ENCODE data around the gene TBL1Y.

DNA sequence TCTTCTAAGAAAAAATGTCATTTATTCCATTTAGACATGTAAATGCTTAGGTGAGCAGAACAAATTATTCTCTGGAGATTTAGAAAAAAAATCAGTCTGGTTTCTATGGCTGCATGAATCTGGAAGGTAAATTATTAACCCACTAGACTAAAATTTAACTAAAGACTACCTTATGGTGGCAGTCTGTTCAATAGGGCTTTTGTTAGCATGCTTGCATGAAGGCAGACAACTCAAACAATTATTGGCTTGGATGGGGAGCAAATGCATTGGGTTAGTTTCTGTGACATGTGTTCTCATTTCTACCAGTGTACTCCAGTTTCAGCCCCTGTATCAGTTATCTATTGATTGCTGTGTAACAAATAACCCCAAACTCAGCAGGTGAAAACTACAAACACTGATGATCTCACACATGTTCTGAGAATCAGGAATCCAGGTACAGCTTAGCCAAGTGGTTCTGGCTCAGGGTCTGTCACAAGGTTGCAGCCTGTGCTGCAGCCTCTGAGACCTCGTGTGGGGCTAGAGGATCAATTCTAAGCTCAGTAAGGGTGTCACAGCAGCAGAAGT lies 87.1 kb downstream of the TBL1Y start:
- no peak for TF ChIP-seq OSR1 (CRISPR knock-in tag; IDR thresholded peaks at IDR 0.05)
- TF ChIP-seq GLIS3 (CRISPR knock-in tag; IDR thresholded peaks at IDR 0.05): no peak
